GM12873 (cell line): Measurements from ENCODE around the gene IYD.

Experiments
- CTCF ChIP-seq: IDR thresholded peaks from 2 replicates; pipeline ENCODE4 v1.5.1; 2012; ENCODE audit warnings: low read depth, mild to moderate bottlenecking, moderate library complexity, low read length, control low read depth; ENCODE audit not compliant: insufficient read depth; ENCODE audit errors: missing control alignments

The IYD gene

GRCh38 chr6:150352321-150353296, 16.2 kb upstream of the IYD start:
- TF ChIP-seq CTCF, result no peak

- no peak for TF ChIP-seq CTCF
These were observed 15.4 kb upstream of the IYD start for GRCh38 chr6:150353445-150353844.

- no peak for TF ChIP-seq CTCF
These were observed 13.8 kb upstream of the IYD start for GRCh38 chr6:150354754-150355571.

GRCh38 chr6:150355932-150356331, 12.9 kb upstream of the IYD start:
- no peak for TF ChIP-seq CTCF

- TF ChIP-seq CTCF, result no peak
These were observed 6.9 kb upstream of the IYD start for GRCh38 chr6:150361876-150362275.

GRCh38 chr6:150363733-150364132, 5.1 kb upstream of the IYD start:
- TF ChIP-seq CTCF, result no peak
